Measurements from ENCODE around the gene MAGEB6B. TPM values are rescaled to one million over a fixed set of nuclear protein-coding genes. Genes with fewer than 3 reads are reported as not detected.

Gene MAGEB6B
- total RNA-seq (2013) = not detected
- polyA plus RNA-seq = not detected
- polyA minus RNA-seq = not detected in 2 replicates
- total RNA-seq = 0 to 0.15 (median 0) reads per million in 11 experiments

- no peak within 1 kb of the TSS for H3K4me2 ChIP-seq (replicated peaks; ENCODE audit: extremely low read depth, low read length, poor library complexity, severe bottlenecking)
- no peaks in the 10 kb centered on the region for H3K4me1 Mint-ChIP-seq
- H3K27ac Mint-ChIP-seq = no peak within 1 kb of the TSS
Observed at GRCh38 chrX:26160301-26160700, at the start of gene MAGEB6B. Gene MAGEB6B, plus strand, starts transcription at chrX:26160601. Its CDS starts 0 bp downstream, at chrX:26160601.

GRCh38 chrX:26138274-26138673, 22.1 kb upstream of the MAGEB6B start, which contains the start of gene MAGEB18:
Gene MAGEB18, plus strand, starts transcription at chrX:26138343. Its CDS starts 643 bp downstream, at chrX:26138986.
- intact Hi-C loops (cut with micrococcal nuclease) = no loop called here
- Histone ChIP-seq H3K27me3 (ENCODE audit: control insufficient read depth in 2 of 2, insufficient read depth in 2 of 2, low read length in 2 of 2) (no peaks in the 10 kb centered on the region), H3K79me2 (ENCODE audit: insufficient read depth, low read length) (no peaks in the 10 kb centered on the region), H3K4me1 (ENCODE audit: control insufficient read depth in 1 of 2, insufficient read depth in 2 of 2, low read length in 2 of 2) (no peaks in the 10 kb centered on the region), H3K9me3 (replicated peaks in 1 of 2; ENCODE audit: control insufficient read depth in 1 of 2, insufficient read depth in 1 of 2, low read length in 2 of 2) (peaks cover 0 to 4% of the 10 kb centered on the region in 2 donors), H3K9ac (ENCODE audit: insufficient read depth, low read length, poor library complexity, severe bottlenecking) (no peak within 1 kb of the TSS), H3K4me3 (replicated peaks in 1 of 3; ENCODE audit: low read depth in 2 of 3, low read length in 3 of 3) (no peak within 1 kb of the TSS), H3K4me2 (replicated peaks; ENCODE audit: extremely low read depth, low read length, poor library complexity, severe bottlenecking) (no peak within 1 kb of the TSS), H4K20me1 (ENCODE audit: insufficient read depth, low read length) (no peaks in the 10 kb centered on the region), H2AFZ (ENCODE audit: insufficient read depth, low read depth, low read length, poor library complexity, severe bottlenecking) (no peak within 1 kb of the TSS), H3K27ac (ENCODE audit: low read depth in 1 of 2, low read length in 2 of 2) (no peak within 1 kb of the TSS), H3K36me3 (replicated peaks in 1 of 2; ENCODE audit: control insufficient read depth in 1 of 2, insufficient read depth in 2 of 2, low read length in 2 of 2) (no peaks in the 10 kb centered on the region)
- peak within 1 kb of the TSS in 1 of 7 donors; percentile 31 for H3K27ac Mint-ChIP-seq
- no CpG with 5 or more reads among the region's 11 CpGs for WGBS (ENCODE audit: insufficient coverage)
- no peaks in the 10 kb centered on the region for H3K36me3 Mint-ChIP-seq
- no peaks in the 10 kb centered on the region for H3K27me3 Mint-ChIP-seq (ENCODE audit: low read depth in 3 of 3)
- no peak within 1 kb of the TSS for H3K4me3 Mint-ChIP-seq
- no peak for TF ChIP-seq CTCF (IDR thresholded peaks at IDR 0.05)
- DNase-seq = no peak
- peaks cover 0 to 9% (median 6%) of the 10 kb centered on the region in 7 donors for H3K9me3 Mint-ChIP-seq
- H3K4me1 Mint-ChIP-seq = no peaks in the 10 kb centered on the region

More at GRCh38 chrX:26160301-26160700, at the start of gene MAGEB6B:
- Histone ChIP-seq H2AFZ (ENCODE audit: insufficient read depth, low read depth, low read length, poor library complexity, severe bottlenecking) (no peak within 1 kb of the TSS), H3K9ac (ENCODE audit: insufficient read depth, low read length, poor library complexity, severe bottlenecking) (no peak within 1 kb of the TSS), H3K27me3 (ENCODE audit: control insufficient read depth in 2 of 2, insufficient read depth in 2 of 2, low read length in 2 of 2) (no peaks in the 10 kb centered on the region), H3K9me3 (replicated peaks in 1 of 2; ENCODE audit: control insufficient read depth in 1 of 2, insufficient read depth in 1 of 2, low read length in 2 of 2) (peaks cover 0 to 25% of the 10 kb centered on the region in 2 donors), H3K27ac (ENCODE audit: low read depth in 1 of 2, low read length in 2 of 2) (no peak within 1 kb of the TSS), H4K20me1 (ENCODE audit: insufficient read depth, low read length) (no peaks in the 10 kb centered on the region), H3K4me1 (ENCODE audit: control insufficient read depth in 1 of 2, insufficient read depth in 2 of 2, low read length in 2 of 2) (no peaks in the 10 kb centered on the region), H3K36me3 (replicated peaks in 1 of 2; ENCODE audit: control insufficient read depth in 1 of 2, insufficient read depth in 2 of 2, low read length in 2 of 2) (no peaks in the 10 kb centered on the region), H3K79me2 (ENCODE audit: insufficient read depth, low read length) (no peaks in the 10 kb centered on the region), H3K4me3 (replicated peaks in 1 of 3; ENCODE audit: low read depth in 2 of 3, low read length in 3 of 3) (no peak within 1 kb of the TSS)
- WGBS (ENCODE audit: insufficient coverage) = no CpG with 5 or more reads among the region's 10 CpGs
- peaks cover 2 to 15% (median 11%) of the 10 kb centered on the region in 7 donors for H3K9me3 Mint-ChIP-seq
- DNase-seq = no peak
- H3K27me3 Mint-ChIP-seq (ENCODE audit: low read depth in 3 of 3) = peaks cover 0 to 1% (median 0%) of the 10 kb centered on the region in 3 donors
- H3K36me3 Mint-ChIP-seq = no peaks in the 10 kb centered on the region
- intact Hi-C loops (cut with micrococcal nuclease) = no loop called here
- H3K4me3 Mint-ChIP-seq = no peak within 1 kb of the TSS
- no peak for TF ChIP-seq CTCF (IDR thresholded peaks at IDR 0.05)

Data from CD14-positive monocyte (primary cell).